Activated CD4-positive, CD25-positive, alpha-beta regulatory T cell treated with anti-CD3 and anti-CD28 coated beads, Interleukin-2, amount 50 U/mL, for 24 hours (primary cell): ENCODE results near the gene EFNA5.
"Not testable (repeated sequence)": the region's sequence is repeated elsewhere in the genome, so short reads cannot be mapped to it uniquely, and the experiment has no call there.

Experiments used
- ATAC-seq, 2 donors: fragments of 150-1000 bp; cut with Tn5 transposase; one replicate each; pipeline ENCODE4 v1.10.0; 2021; ENCODE audit warnings: mild to moderate bottlenecking in 1 of 2, moderate library complexity in 1 of 2

EFNA5 gene

DNA sequence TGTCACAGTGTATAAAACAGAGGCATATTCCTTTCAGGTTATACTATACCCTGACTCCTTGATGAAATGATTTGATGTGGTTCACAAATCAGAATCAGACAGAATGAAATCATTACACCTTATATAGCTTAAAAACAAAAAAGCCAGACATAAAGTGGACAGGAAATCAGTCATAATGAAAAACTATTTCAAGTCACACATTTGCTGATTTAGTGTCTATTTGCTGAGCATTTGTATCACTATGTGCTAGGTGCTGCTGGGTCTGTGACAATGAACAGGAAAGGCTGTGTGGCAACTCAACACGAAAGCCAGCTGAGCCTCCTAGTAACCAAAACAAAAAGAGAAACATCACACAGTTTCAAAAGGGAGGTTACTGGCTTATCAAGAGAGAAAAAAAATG is 194.0 kb downstream of the EFNA5 start:
- peak; percentile 72 to 83 for ATAC-seq

DNA sequence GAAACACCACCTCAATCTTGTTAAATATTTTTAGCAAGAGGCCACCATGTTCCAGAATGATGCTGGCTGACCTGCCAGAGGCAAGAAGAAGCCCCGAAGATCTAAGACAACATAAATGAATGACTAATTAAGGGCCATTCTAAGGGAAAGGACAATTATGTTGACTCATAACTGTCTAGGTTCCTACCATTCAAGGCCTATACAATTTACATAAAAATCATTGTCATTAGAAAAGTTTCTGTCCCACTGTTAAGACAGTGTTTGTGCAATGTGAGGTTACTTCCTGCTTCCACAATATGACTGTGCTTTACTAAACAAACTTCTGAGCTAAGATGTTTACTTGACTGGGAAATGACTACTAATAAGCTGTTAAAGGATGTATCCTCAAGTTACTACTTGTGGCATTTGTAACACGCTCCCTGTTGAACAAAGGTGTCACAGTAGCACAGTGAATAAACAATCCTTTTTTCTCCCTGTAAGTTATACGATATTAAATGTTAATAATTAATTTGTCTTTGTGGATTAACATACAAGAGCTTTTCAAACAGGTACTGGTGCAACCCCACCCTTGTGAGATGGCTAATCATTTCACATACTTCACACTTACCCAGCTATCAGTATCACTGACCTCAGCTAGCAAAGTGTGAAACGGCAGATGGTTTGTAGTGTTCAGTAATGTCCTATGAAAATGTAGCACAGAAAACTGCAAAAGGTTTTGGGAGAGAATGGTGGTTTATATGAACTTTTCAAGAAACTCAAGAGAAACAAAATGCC is 195.8 kb downstream of the EFNA5 start:
- no peak for ATAC-seq

DNA sequence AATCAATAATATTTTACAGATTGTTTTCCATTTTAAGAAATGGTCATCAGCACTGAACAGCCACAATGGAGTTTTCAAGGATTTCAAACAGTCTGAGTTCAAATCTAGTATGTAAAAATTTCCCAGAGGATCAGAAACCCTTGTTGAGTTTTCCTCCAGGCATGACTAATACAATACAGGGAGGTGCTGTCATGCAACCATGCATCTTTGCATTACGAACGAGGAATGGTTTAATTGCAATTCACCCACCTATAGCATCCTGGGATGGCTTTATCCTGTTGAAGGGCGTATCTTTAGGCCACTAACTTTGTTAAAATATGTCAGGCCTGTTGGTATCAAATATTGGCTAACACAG is 196.4 kb downstream of the EFNA5 start:
- no peak for ATAC-seq

DNA sequence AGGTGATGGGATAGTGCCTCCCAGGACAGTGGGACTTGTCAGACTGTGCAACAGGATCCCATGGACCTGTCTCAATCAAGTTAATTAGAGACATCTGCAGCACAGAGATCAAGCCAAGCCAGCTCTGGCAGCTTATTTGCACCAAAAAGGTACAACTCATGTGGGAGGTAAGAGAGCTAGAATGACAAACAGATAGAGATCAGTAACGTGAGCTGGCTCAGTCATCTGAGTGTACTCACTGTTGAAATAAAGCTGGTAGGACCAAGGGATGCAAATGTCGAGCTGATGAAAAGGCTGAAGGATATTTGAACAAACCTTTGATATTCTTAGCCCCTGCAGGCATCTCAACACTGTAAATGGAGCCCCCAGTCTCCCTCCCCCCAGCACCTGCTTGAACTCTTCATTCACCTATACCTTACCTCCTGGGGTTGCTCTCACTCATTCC is 198.1 kb downstream of the EFNA5 start:
- ATAC-seq, result no peak

DNA sequence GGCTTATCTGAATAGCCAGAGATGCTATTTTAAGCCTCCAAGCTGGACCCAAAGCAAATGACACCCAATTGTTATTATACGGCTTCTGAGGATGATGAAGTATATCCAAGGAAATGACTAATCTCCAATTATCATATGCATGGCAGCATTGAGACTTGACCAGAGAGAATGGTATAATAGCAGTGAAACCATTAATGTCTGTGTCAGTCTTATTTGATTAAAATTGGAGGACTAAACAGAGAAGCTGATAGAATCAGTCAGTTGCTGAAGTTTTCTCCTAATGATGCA is 200.5 kb downstream of the EFNA5 start:
- ATAC-seq, result no peak

DNA sequence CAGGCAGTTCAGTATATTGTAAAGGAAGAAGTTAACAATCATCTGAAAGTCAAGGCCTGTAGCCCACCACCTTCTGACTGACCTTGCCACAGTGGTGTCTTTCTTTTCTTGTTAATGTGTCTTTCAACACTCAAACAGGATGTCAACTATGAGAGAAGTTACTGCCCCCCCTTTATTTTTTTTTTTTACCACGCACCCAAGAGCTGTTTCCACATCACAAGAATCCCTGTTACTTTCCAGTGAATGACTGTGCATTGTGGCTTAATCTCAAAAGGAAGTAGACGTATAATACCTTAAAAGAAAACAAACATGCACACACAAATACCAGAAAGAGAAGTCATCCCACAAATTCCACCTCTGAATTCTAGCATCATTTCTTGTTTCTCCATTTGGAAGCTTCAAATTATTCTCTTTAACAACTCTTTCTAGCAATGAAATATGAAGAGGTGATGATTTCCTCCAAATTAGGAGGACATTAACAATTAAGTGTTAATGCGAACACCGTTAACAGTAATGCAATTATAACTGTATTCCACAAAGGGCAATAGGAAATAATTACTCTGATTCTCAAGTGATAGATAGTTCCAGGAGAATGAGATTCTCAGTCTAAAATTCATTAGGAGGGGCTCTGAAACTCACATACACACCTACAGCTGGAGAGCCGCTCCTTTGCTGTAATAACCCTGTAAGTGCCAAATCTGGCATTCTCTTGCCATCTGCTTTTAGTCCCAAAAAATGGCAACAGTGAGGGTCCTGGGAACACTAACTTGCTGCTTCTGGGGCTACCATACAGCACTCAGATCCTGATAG is 201.0 kb downstream of the EFNA5 start:
- no peak for ATAC-seq

DNA sequence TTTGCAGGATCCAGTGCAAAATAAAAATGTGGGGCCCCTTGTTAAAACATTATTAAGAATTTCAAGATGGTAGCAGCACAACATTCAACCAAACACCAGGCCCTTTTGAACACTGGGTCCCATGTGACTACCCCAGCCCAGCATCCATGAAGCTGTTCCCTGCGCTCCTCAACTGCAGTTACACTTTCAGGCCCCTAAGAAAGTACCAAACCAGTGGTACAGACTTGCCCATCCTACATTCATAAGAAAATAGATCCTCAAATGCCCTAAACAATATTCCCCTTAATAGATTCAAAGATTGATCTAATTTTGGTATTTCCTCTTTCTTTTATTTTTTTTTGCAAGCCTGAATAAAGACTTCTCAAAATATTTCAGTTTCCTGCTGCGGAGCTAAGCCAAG is 201.7 kb downstream of the EFNA5 start:
- ATAC-seq, result no peak

DNA sequence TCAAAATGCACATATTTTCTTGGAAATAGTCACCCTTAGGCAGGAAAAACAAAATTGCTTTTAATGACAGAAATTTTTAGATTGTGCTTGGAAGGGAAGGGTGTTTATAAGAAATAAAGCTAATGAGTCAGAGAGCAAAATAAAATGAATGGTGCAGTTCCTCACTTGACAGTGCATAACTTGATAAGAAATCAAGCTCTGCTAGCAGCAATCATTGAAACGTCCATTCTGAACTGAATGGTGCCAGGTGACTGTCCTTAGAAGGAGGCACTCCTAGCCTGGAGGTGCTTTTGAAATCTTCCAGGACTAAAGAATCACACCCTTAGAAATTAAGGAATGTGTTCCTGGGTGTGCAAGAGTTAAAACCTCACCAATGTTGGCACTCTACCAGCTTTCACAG is 202.5 kb downstream of the EFNA5 start:
- ATAC-seq, result no peak

DNA sequence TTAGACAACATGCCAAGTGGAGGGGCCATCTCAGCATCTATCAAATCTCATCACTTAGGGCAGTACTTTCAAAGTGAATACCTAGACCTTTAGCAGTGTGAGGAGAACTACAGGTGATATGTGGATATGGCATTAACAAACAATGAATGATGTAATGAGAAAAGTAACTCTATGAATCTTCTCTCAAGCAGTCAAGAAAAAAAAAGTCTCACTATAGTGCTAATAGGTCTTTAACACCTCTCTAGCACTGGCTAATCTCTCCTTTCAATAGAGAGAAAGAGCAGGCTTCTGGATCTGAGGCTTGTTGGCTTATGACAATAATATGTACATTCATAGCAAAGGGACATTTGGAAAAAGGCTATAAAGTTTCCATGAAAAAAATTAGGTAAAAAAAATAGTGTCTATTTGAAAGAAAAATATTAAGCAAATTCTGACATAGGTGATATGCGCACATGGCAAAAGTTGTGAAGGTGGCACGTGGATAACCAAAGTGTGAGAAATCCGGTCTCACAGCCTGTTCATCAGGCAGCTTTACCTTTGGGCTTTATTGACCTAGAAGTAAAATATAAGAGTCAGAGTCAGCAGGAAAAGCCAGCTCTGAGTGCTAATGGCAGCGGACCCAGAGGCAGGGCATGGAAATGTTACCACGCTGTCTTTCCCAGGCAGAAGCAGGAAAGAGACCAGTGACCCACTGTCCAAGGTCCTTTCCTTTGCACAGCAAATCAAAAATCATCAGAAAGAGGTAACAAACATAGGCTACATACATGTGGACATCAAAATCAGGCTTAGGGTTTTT is 203.4 kb downstream of the EFNA5 start:
- no peak for ATAC-seq

DNA sequence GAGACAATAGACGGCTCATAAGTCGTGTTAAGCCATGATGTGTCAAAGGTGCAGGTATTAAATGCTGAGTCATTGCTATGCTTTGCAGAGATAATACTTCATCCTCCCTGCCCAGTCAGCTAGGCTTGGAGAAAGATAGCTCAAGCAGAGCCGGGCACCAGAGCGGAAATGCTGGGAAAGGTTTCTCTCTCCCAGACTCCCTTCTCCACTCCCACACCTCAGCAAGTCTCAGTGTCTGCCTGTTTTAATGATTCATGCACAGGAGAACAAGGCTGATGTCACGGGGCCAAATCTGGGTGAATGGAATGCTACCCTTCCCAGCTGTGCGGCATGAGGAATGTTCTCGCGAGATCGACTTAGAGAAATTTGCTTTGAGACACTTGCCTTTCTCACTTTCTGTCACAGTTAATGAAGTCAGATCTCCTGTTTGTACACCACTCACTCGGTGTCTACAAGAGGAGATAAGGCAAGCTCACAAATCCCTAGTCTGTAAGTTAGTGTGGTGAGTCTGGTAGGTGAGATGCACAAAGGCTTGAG is 204.4 kb downstream of the EFNA5 start:
- no peak for ATAC-seq

DNA sequence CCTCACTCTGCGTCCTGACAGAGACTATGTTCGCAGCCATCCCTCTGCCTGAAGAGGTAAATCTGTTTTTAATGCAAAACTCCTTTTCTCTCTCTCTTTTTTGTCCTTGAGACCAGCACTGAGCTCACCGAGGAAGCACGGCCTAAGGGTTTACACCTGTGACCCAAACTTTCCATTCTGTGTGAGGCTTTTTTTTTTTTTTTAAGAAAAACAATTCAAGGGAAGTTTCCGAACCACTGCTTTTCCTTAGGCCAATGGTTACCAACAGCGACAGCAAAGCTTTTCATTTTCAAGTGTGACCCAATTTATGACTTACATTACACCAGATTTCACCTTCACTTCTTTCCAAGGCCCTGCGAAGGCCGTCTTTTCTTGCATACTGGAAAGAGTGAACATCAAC is 205.9 kb downstream of the EFNA5 start:
- no peak for ATAC-seq

DNA sequence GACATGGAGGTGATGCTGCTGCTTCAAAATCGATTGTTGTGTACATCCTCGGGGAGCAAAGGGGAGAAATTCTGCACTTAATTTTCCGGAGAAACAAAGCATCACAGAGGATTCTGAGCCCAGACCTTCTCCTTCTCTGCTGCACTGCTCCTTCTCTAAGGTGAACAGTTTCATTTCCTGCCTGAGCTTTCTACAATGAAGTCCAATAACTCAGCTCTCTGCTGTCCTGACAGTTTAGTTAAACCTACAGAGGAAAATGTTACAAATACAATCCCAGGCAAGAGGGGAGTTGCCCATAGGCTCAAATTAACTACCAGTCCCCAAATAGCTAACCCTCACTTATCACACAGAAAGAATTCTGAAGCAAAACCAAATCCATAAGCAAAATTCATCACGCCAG is 206.3 kb downstream of the EFNA5 start:
- ATAC-seq, result no peak

DNA sequence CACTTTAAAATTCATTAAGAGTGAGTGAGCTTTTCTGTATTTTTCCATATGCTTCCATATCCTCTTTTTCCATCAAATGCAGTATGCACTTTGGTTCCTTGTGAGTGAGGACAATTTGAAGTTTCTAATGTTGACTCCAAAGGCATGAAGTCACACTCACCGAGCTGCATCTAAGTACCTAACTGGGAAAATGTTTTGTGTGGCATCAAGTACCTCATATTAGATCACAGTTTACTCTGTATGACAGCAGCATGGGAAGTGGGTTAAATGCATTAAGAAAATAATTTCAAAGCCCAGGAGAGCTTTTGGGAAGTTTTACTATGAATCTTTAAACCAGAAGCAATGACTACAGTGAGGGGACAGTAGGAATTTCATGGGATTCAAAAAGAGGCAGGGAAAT is 207.0 kb downstream of the EFNA5 start:
- no peak for ATAC-seq

DNA sequence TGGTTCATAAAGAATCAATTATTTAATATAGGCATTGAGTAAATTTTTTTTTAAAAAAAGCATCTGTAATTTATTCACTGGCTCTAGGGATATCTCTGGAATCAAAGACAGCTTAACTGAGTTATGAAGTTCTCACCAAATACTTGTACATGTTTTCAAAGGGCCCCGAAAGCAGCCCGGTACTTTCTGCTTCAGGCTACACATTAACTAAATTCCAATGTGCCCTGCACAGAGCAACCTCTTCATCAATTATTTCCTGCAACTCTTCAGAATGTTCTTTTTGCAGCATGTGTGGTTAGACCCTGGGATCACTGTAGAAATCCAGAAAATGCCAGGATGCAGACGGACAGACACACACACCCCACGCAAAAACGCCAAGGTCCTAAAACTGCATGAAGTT is 209.0 kb downstream of the EFNA5 start:
- no peak for ATAC-seq

DNA sequence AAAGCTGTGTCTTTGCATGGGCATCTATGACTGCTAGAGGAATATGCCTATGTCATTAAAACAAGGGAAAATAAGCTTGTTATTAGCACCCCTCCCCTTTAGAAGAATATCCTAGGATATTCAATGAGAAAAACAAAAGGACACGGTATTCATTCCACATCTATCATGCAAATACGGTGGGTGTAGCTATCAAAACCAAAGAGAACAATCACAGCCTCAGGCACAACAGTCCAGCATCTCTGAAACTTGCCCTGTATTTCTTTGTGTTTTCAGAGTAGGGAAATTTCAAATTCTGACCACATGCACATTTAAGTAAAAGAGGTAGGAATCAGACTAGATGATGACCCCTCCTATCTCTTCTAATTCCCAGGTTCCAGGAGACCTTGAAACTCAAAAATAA is 209.9 kb downstream of the EFNA5 start:
- ATAC-seq, result no peak

DNA sequence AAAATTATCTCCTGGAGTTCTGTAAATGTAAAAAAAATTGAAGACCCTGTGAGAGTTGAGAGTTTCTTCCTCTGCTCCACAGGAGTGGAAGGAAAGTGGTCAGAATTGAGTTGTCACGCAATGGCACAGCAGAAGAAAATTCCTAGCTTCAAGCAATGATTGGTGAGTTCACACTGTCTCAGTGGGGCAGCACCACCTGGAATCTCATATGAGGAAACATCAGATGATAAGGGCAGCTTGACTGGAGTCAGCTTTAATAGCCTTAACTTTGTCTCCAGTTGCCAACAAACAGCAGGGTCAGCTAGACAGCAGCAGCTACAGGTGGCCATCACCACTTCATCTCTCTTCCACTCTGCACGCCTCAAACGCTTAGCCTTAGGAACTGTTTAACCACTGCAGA is 211.1 kb downstream of the EFNA5 start:
- no peak for ATAC-seq

DNA sequence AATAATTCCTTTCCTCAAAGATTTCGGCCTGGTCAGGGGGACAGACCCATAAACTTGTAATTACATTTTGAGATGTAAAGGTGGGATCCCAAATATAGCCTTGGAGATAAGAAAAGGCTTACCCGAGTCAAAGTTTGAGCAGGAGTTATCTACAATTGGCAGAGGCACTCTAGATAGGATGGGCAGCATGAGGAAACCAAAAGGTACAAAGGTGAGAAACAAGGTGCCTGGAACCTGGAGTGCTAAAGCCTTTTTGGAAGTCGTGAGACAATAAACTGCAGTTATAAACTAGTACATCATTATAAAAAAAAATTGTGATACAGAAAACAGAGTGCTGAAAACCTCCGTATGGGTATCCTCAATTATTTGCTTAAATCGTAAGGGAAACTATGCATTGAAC is 212.4 kb downstream of the EFNA5 start:
- no peak for ATAC-seq

DNA sequence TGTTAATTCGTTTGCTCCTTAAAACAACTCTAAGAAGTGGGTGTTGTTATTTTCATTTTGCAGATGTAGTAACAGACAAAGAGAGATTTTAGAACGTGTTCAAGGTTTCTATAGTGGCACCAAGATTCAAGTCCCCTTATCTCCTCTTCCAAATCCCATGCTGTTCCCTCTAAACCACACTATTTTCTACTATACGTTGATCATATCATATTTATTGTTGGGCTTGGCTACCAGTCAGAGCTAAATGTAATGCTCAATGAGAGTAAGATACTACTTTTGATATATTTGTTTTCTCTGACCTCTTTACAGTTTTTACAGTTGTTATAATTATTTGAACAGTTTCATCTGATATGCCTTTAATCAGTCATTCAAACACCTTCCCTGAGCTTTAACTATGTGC is 212.9 kb downstream of the EFNA5 start:
- ATAC-seq, result no peak

DNA sequence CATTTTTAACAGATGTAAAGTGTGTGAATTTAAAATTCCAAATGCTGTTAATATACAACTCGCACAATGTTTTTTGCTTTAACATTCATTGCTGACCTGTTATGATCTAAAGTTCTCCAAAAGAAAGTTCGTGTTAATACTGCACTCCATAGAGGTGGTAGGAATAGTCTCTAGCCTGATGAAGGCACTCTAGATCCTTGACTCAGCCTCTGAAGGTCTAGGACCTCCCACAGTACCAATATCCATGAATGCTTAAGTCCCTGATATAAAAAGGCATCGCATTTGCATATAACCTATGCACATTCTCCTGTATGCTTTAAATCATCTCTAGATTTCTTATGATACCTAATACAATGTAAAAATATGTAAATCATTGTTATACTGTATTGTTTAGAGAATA is 213.6 kb downstream of the EFNA5 start:
- ATAC-seq, result no peak

DNA sequence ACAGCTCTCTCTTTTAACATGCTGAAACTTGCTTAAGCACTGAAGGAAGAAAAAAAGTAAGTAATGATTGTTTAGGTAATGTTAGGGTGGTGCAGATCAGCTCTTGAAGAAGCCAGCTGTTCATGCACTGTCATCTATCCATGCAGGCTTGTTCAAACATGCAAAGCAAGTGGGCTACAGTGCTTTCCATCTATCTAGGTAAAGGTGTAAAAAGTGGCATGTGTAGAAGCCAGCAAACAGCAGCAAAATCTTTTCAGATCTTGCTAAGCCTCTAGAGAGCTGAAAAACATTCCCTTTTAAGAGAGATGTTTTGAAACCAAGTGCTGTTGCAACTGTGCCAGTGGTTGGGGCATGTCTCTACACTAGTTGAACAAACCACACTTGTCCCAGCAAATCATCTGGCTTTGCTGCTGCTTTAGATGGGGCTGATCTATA is 214.4 kb downstream of the EFNA5 start:
- no peak for ATAC-seq

DNA sequence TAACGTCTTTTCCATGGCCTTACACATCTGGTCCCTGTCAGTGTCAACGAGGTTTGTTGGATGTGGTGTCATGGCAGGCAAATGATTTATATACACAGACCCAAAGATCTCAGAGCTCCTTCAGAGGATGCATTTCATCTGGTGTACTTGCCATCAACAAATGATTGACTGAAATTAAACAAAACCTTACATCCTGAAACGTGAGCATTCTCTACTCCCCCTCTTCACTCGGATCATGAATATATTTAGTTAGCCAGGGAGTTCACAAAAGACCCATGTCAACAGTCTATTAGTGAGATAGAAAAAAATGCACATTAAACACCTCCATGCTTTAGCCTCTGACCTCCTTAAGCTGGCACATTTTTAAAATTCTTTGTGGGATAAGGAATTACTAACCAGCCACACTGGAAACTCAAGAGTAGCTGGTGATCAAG is 215.6 kb downstream of the EFNA5 start:
- ATAC-seq, result no peak

DNA sequence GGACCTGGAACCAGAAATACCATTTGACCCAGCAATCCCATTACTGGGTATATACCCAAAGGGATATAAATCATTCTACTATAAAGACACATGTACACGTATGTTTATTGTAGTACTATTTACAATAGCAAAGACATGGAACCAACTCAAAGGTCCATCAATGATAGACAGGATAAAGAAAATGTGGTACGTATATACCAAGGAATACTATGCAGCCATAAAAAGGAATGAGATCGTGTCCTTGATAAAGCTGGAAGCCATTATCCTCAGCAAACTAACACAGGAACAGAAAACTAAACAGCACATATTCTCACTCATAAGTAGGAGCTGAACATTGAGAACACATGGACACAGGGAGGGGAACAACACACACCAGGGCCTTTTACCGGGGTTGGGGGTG is 218.9 kb downstream of the EFNA5 start:
- not testable (repeated sequence) for ATAC-seq

DNA sequence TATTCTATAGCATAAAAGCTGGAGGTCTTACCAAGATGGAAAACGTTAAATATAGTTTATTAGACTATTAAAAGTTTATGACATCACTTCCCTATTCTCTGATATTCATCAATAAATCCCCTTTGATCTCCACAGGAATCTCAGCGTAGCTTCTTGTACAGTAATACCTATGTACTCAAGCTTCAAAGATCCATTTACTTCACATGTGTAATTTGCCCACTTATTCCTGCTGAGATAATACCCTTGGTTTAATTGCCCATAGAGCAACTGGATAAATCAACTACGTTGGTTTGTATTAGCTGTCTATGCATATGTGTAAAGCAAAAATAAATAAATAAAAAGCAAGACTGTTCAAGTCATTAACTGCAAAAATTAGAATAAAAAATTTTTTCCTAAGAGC is 219.7 kb downstream of the EFNA5 start:
- no peak for ATAC-seq
